ENCODE data around the gene IRF7.
"Not testable (repeated sequence)": the region's sequence is repeated elsewhere in the genome, so short reads cannot be mapped to it uniquely, and the experiment has no call there.

The IRF7 gene

DNA sequence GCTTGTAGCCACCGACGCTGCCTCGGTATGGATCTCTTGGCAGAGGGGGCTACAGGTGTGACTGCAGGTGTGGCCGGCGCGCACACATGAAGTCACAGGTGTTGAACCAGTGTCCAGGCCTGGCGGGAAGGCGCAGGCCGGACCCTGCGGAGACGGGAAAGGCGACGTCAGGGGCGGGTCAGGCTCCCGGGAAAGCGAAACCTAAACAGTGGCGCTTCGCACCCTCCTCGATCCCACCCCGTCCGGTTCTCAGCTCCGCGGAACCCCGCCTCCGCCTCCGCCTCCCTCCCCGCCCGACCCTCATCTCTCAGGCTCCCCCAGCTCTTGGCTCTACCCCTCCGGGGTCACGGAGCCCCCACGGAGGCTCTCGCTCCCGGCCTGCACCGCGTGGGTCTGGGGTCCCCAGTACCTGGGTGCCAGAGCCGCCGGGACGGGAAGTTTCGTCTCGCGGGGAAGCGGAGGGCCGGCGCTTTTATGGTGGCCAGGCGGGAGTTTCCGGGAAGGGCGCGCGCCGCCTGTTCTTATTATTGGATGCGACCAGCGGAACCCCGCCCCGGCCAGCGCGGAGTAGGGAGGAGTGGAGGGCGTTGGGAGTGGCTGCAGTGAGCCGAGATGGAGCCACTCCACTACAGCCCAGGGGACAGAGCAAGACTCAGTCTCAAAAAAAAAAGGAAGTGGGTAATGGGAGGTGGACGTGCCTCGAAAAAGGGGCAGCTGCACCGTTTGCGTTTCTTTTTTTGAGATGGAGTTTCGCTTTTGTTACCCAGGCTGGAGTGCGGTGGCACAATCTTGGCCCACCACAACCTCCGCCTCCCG, at the start of gene IRF7:
TSS of gene IRF7 (minus strand) at position 447 of the 816 bp plus-strand sequence. CDS start 586 bp downstream, outside the sequence.
- DNase-seq: peak; percentile 99

DNA sequence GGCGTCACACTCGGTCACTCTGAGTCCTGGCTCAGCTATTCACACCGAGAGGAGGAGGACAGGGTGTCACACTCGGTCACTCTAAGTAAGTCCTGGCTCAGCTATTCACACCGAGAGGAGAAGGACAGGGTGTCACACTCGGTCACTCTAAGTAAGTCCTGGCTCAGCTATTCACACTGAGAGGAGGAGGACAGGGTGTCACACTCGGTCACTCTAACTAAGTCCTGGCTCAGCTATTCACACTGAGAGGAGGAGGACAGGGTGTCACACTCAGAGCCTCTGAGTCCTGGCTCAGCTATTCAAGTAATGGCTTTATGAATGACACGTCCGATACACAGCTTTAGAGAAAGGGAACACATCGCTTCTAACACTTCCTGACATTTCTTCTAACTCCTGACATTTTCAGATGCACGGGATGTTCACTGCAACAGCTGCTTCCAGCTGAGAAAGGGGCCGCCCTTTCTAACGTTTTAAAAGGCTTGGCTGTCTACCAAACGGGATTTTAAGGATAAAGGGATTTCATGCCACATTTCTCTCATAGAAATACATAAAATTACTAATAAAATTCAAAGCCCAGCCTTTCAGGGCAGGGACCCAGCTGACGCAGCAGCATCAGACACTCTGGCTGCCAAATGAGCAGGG, 49.4 kb upstream of the IRF7 start:
- DNase-seq: no peak

DNA sequence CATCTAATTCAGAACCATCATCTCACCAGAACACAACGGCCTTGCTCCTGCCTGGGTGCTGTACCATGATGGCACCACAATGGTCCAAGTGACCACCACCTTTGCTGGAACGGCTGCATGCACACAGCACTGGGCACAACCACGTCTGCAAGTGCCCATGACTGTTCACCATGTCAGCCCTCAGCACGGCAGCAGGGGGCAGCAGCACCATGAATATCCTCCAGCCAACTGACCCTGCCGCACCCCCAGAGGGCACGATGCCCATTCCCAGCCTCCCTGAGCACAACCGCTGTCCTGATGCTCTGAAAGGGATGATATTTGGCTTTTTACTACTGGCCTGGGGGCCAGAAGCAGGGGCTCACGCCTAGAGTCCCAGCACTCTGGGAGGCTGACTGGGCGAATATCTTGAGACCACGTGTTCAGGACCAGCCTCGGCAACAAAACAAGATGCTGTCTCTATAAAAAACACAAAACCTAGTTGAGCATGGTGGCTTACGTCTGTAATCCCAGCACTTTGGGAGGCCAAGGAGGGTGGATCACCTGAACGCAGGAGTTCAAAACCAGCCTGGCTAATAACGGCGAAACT, 47.0 kb upstream of the IRF7 start:
- DNase-seq: no peak

DNA sequence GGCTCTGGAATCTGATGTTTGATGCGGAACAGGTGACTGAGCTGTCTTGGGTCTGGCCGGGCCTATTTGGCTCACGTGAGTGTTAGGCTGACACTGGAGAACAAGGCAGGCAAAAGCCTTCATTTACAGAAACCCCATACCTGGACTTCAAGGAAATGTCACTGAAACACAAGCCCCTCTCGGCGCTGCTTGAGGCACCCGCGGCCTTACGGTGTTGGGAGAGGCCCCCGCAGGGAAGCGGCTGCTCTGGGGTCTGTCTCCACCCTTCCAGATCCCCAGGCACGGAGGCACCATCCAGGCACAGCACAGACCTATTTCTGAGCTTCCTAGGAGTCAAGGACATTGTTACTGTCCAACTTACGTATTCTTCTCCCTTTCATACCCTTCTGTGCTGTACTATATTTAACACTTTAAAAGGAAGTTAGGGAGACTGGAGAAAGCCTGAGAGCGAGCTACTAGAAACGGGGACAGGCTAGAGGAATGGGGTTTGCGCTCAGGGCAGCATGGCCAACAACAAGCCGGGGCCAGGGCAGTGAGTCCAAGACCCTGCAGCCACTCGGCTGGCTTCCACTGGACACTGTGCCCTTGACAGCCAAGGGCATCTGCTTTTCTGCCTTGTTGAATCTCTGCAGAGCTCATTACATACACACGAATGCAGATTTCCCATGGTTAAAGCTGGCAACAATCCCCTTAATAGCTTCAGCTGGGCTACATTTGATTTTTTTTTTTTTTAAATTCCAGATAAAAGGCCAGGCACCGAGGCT, 45.1 kb upstream of the IRF7 start:
- no peak for DNase-seq

DNA sequence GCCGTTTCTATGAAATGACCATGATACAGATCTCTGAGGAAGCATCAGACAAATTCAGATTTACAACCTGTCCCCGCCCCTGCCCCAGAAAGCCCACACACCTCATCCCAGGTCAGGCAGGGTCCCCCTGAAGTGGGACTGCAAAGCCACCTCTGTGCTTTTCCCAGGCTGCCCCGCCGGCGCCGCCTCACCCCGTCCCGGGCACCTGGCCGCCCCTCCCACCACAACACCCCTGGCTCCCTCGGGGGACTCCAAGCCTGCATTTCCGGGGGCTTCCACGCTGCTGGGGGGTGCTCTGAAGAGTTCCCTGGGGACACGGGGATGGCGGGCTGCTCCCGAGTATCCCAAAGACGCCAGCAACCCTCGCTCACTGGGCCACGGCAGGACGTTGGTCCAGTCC, 44.5 kb upstream of the IRF7 start:
- DNase-seq: no peak

- DNase-seq: no peak
These were observed 43.9 kb upstream of the IRF7 start for GRCh38 chr11:659532-660085.

DNA sequence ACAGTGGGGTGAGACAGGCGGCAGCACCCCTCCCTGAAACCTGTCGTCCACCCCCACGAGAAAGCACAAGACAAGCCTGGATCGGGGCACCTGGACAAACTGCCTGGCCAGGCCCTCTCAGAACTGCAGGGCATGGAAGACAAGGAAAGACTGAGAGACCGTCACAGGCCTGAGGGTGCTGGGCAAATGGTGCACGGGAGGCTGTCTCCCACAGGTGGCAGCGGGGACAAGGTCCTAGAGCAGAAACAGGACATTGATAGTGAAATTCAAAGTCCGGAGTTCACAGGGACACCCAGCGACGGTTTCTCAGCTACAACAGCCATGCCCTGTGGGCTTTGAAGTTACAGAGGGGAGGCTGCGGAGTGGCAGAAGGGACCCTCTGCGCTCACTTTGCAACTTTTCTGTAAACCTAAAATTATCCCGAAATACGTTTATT, 42.0 kb upstream of the IRF7 start:
- DNase-seq: no peak

GRCh38 chr11:656866-657265, 41.1 kb upstream of the IRF7 start:
- no peak for DNase-seq

- no peak for DNase-seq
These were observed 40.7 kb upstream of the IRF7 start for GRCh38 chr11:656426-656825.

DNA sequence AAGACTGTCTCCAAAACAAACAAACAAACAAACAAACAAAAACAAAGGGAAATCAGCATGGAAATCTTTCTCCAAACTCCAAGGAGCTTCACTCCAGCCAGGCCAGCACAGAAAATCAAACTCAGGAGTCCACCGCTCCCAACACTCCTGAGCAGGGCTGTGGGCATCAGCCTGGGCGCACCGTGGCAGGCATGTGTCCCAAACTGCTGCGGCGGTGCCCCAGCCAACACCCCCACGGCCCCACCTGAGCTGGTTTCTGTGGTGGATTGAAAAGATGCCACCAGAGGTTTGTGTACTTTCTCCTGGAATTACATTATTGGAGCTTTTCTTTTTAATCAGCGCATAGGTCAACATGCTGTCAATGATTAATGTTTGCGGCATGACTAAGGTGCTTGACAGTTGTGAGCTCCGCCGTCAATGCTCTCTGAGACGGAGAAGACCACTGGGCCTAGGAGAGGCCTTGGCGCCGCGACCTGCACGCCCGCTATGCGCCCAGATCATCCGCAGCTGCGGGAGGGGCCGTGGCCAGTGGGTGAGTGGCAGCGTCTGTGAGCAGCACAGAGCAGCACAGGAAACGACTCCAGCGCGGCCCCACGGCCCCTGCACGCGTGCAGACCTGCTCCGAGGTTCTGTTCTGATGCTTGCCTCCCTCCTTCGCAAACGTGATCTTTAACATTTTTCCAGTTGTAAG, 39.4 kb upstream of the IRF7 start:
- DNase-seq: no peak

GRCh38 chr11:654444-654843, 38.7 kb upstream of the IRF7 start:
- DNase-seq: not testable (repeated sequence)

DNA sequence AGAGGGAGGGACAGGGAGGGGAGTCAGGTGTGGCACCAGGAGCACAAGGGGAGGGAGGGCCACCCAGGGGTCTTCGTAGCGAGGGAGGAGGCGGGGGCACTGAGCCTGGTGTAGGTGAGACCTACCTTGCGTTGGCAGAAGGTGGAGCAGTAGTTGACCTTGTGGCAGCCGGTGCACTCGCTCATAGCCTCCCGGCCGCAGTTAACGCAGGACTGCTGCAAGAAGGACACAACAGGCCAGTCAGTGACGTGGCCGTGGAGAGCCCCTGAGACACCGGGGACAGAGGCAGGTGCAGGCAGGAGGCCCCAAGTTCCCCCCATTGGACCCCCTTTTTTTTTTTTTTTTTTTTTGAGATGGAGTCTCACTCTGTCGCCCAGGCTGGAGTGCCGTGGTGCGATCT, 38.1 kb upstream of the IRF7 start:
- DNase-seq: no peak

GRCh38 chr11:653136-653535, 37.4 kb upstream of the IRF7 start:
- peak; percentile 68 for DNase-seq

GRCh38 chr11:650482-650881, 34.7 kb upstream of the IRF7 start:
- no peak for DNase-seq

- not testable (repeated sequence) for DNase-seq
These were observed 32.0 kb upstream of the IRF7 start for GRCh38 chr11:647672-648158.

DNA sequence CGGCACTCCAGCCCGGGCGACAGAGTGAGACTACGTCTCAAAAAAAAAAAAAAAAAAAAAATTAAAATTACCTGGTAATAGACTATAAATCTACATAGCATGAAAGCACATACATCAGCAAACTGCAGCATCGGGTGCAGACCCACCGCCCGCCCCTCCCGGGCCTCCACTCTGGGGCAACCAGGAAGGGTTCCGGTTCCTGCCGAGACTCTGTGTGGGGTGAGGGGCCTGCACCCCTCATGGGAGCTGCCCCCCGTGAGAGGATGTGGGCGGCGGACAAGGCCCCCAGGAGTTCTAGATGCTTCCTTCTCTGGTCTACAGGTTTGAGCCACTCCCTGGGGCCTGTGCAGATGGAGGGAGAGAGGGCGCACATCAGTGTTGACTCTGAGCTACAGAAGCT, 30.5 kb upstream of the IRF7 start:
- no peak for DNase-seq

DNA sequence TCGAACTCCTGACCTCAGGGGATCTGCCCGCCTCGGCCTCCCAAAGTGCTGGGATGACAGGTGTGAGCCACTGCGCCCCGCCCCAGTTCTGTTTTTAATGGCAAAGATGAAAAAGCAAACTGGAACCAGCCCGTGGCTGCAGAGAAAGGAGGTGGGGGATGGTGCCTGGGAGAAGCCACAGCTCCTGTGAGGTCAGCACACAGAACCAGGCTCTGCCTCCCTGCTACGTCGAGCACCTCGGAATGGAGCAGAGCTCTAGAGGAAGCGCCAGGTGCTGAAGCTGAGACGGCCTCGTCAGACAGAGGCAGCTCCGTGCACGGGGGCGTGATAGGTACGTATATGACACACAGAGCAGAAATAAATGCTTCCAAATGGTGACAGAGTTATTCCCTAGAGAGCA, 29.8 kb upstream of the IRF7 start:
- no peak for DNase-seq

GRCh38 chr11:643849-644738, 28.3 kb upstream of the IRF7 start:
- DNase-seq: no peak

DNA sequence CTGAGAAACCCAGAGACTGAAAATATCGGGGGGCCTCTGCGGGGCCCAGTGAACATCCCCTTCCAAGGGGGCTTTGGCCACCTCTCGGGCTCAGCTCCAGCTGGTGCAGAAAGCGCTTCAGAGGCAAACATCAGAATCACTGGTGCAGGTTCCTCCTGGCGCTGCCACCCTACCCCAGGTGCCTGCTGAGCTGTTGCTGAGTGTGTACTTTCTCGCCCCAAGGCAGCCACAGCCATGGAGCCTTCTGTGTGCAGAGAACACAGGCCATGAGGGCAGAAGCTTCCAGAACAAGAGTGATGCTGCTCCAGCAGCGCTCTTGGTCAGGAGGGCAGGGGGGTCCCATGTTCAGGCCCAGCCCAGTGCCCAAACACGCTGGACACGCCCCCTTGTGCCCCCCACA, 27.6 kb upstream of the IRF7 start:
- DNase-seq: no peak

DNA sequence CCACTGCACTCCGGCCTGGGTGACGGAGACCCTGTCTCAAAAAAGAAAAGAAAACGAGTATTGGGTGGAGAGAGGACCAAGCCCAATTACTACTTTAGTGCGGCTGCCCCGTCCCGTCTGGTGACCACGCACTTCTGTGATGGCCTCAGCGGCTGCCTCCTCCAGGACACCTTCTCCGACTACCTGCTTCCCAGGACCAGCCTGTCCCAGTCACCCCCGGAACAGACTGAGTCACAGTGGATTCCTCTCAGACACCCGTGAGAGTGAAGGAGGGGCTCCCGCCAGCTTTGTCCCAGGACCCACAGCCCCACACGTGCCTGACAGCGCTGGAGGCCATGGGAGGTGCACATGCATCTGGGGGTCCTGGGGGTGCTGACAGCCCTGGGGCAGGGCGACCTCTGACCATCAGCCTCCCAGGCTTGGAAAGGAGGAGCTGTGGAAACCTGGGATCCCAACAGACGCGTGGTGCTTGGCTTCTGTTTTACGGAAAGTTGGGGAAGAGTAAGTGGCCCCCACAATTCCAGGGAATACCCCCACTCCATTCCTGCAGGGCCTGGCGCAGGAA, 26.1 kb upstream of the IRF7 start:
- no peak for DNase-seq
